CD14-positive monocyte (primary cell): ENCODE results near the gene GGT5. TPM values are rescaled to one million over a fixed set of nuclear protein-coding genes. Genes with fewer than 3 reads are reported as not detected.

ENCODE experiments used
- DNase-seq, 3 donors: peaks; one replicate each; pipeline ENCODE4 v3.0.0-alpha.2; 2011 to 2022
- H2AFZ ChIP-seq: 2 replicates; pipeline ENCODE4 v1.6.0; 2012; ENCODE audit warnings: mild to moderate bottlenecking, low read depth, low read length, inconsistent platforms; ENCODE audit not compliant: insufficient read depth, poor library complexity, severe bottlenecking
- H3K27ac ChIP-seq, 2 donors: 1 replicate in 1 of 2; 2 replicates in 1 of 2; pipeline ENCODE4 v1.5.1; 2012 to 2013; ENCODE audit warnings: low read length in 2 of 2, control low read depth in 1 of 2, inconsistent platforms in 1 of 2, low read depth in 1 of 2, mild to moderate bottlenecking in 1 of 2
- H3K27me3 ChIP-seq, 2 donors: one replicate each; pipeline versions ENCODE4 v1.6.0 to v1.6.1; 2011 to 2013; ENCODE audit warnings: low read length in 2 of 2; ENCODE audit not compliant: control insufficient read depth in 2 of 2, insufficient read depth in 2 of 2
- H3K36me3 ChIP-seq, 2 donors: replicated peaks in 1 of 2; 1 replicate in 1 of 2; 2 replicates in 1 of 2; pipeline versions ENCODE4 v1.5.1 to v1.6.1; 2012 to 2013; ENCODE audit warnings: low read length in 2 of 2, control low read depth in 1 of 2, inconsistent platforms in 1 of 2, mild to moderate bottlenecking in 1 of 2; ENCODE audit not compliant: insufficient read depth in 2 of 2, control insufficient read depth in 1 of 2
- H3K4me1 ChIP-seq, 2 donors: 1 replicate in 1 of 2; 2 replicates in 1 of 2; pipeline versions ENCODE4 v1.5.1 to v1.6.1; 2012 to 2013; ENCODE audit warnings: low read length in 2 of 2, control low read depth in 1 of 2, inconsistent platforms in 1 of 2, mild to moderate bottlenecking in 1 of 2, moderate library complexity in 1 of 2; ENCODE audit not compliant: insufficient read depth in 2 of 2, control insufficient read depth in 1 of 2
- H3K4me2 ChIP-seq: replicated peaks from 2 replicates; pipeline ENCODE3; 2012; ENCODE audit warnings: low read length, moderate library complexity, mild to moderate bottlenecking; ENCODE audit not compliant: poor library complexity, severe bottlenecking; ENCODE audit errors: extremely low read depth
- H3K4me3 ChIP-seq, 3 experiments: fragments of 200-600 bp in 1 of 3; sonication (generic) in 1 of 3; replicated peaks in 1 of 3; 1 replicate in 2 of 3; 2 replicates in 1 of 3; pipeline ENCODE4 v1.5.1; 2011 to 2013; ENCODE audit warnings: low read length in 3 of 3, mild to moderate bottlenecking in 3 of 3, control low read depth in 2 of 3, low read depth in 2 of 3, inconsistent platforms in 1 of 3, moderate library complexity in 1 of 3
- H3K79me2 ChIP-seq: 2 replicates; pipeline ENCODE4 v1.6.0; 2012; ENCODE audit warnings: mild to moderate bottlenecking, control low read depth, inconsistent platforms, low read length, moderate library complexity; ENCODE audit not compliant: insufficient read depth
- H3K9ac ChIP-seq: 2 replicates; pipeline ENCODE4 v1.6.0; 2017; ENCODE audit warnings: low read length, mild to moderate bottlenecking; ENCODE audit not compliant: insufficient read depth, poor library complexity, severe bottlenecking
- H3K9me3 ChIP-seq, 2 donors: replicated peaks in 1 of 2; 1 replicate in 1 of 2; 2 replicates in 1 of 2; pipeline versions ENCODE4 v1.5.1 to v1.6.1; 2012 to 2013; ENCODE audit warnings: low read length in 2 of 2, control low read depth in 1 of 2; ENCODE audit not compliant: control insufficient read depth in 1 of 2, insufficient read depth in 1 of 2
- H4K20me1 ChIP-seq: 2 replicates; pipeline ENCODE4 v1.6.0; 2012; ENCODE audit warnings: mild to moderate bottlenecking, low read length, control low read depth, moderate library complexity; ENCODE audit not compliant: insufficient read depth
- H3K27ac Mint-ChIP-seq, 7 donors: one replicate each; pipeline ENCODE4 v1.8.0; 2020; ENCODE audit warnings: mild to moderate bottlenecking in 7 of 7, mixed read lengths in 7 of 7, moderate library complexity in 6 of 7, inconsistent platforms in 2 of 7
- H3K27me3 Mint-ChIP-seq, 3 donors: one replicate each; pipeline ENCODE4 v1.8.0; 2021 to 2022; ENCODE audit warnings: low read depth in 3 of 3, mild to moderate bottlenecking in 3 of 3, mixed read lengths in 3 of 3, moderate library complexity in 3 of 3, inconsistent platforms in 1 of 3
- H3K36me3 Mint-ChIP-seq, 2 donors: one replicate each; pipeline ENCODE4 v1.8.0; 2020; ENCODE audit warnings: mixed read lengths in 2 of 2, inconsistent platforms in 1 of 2, mild to moderate bottlenecking in 1 of 2
- H3K4me1 Mint-ChIP-seq: one replicate; pipeline ENCODE4 v1.8.0; 2020; ENCODE audit warnings: mild to moderate bottlenecking, mixed read lengths
- H3K4me3 Mint-ChIP-seq, 2 donors: one replicate each; pipeline ENCODE4 v1.8.0; 2020; ENCODE audit warnings: mild to moderate bottlenecking in 2 of 2, mixed read lengths in 2 of 2, moderate library complexity in 1 of 2
- H3K9me3 Mint-ChIP-seq, 7 donors: one replicate each; pipeline ENCODE4 v1.8.0; 2020 to 2022; ENCODE audit warnings: mixed read lengths in 7 of 7, mild to moderate bottlenecking in 6 of 7, moderate library complexity in 6 of 7, inconsistent platforms in 2 of 7
- CTCF ChIP-seq: fragments of 200-600 bp; IDR thresholded peaks from one replicate; pipeline ENCODE4 v1.8.0; 2022; ENCODE audit warnings: antibody characterized with exemption, mild to moderate bottlenecking
- WGBS: methylation state at CpG from one replicate; pipeline ENCODE4 v1.1.5; 2013; ENCODE audit warnings: missing lambda C conversion rate; ENCODE audit not compliant: insufficient coverage; 5-methylcytosine and 5-hydroxymethylcytosine counted together
- intact Hi-C, 2 donors: fragments of 100-400 bp; cut with micrococcal nuclease; formaldehyde crosslinking; loops; one replicate each; pipeline versions ENCODE4 v1.15.0 to v1.15.1; 2023
- polyA plus RNA-seq, 3 donors: library from polyadenylated mRNA; depleted of rRNA in 1 of 3; unstranded in 2 of 3; stranded (reverse) in 1 of 3; fragments of 300-500 nt in 2 of 3; fragments of >200 nt in 1 of 3; fragmentation: Illumina TruSeq in 2 of 3; gene quantifications; 1 replicate in 2 of 3; 2 replicates in 1 of 3; pipeline ENCODE4 v1.2.3, GENCODE V29; 2012 to 2021

GGT5 gene
- polyA plus RNA-seq, 3 donors: 0.26 to 0.41 TPM; not detected in 1

DNA sequence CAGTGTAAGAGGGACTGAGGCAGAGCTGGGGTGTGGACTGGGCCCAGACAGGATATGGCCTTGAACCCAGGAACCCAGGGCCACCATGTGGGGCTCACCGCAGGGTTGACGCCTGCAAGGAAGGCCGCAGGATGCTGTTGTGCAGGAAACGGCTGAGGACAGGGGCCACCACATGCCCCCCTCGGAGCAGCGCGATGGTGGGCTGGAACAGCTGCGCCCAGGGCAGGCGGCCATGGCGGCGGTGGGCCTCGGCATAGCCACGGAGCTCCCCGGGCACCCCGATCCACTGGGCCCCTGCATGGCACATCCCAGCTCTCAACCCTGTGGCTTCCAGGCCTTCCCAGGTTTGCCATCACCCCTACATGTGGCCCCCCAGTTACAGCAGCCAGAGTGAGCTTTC, 12.2 kb downstream of the GGT5 start:
- Mint-ChIP-seq H3K4me1 (no peaks in the 10 kb centered on the region), H3K27ac (no peak overlapping the region), H3K9me3 (peaks cover 0 to 6% (median 0%) of the 10 kb centered on the region in 7 donors), H3K27me3 (peaks cover 0 to 1% (median 0%) of the 10 kb centered on the region in 3 donors), H3K36me3 (no peaks in the 10 kb centered on the region), H3K4me3 (no peak overlapping the region)
- Histone ChIP-seq H3K4me1 (no peaks in the 10 kb centered on the region), H3K4me3 (no peak overlapping the region), H3K36me3 (no peaks in the 10 kb centered on the region), H3K9me3 (no peaks in the 10 kb centered on the region), H3K9ac (no peak overlapping the region), H3K4me2 (no peak overlapping the region), H3K79me2 (no peaks in the 10 kb centered on the region), H3K27me3 (no peaks in the 10 kb centered on the region), H4K20me1 (no peaks in the 10 kb centered on the region), H3K27ac (no peak overlapping the region), H2AFZ (no peak overlapping the region)
- intact Hi-C loops: loop anchor here in 1 of 2 donors (5.0 kb wide), 1 partner anchor 45 kb away; no protein-coding TSS in a partner anchor
- no peak for DNase-seq
- WGBS: 95% methylated on average over 15 of the region's 15 CpGs
- TF ChIP-seq CTCF: no peak

- no peaks in the 10 kb centered on the region for H4K20me1 ChIP-seq
- Mint-ChIP-seq H3K27me3 (peaks cover 0 to 2% (median 1%) of the 10 kb centered on the region in 3 donors), H3K4me3 (no peak overlapping the region), H3K27ac (no peak overlapping the region), H3K36me3 (no peaks in the 10 kb centered on the region), H3K9me3 (peaks cover 0 to 7% (median 0%) of the 10 kb centered on the region in 7 donors), H3K4me1 (no peaks in the 10 kb centered on the region)
- H3K27ac ChIP-seq: no peak overlapping the region
- DNase-seq: no peak
- no peaks in the 10 kb centered on the region for H3K27me3 ChIP-seq
- H3K36me3 ChIP-seq: no peaks in the 10 kb centered on the region
- no peaks in the 10 kb centered on the region for H3K4me1 ChIP-seq
- no peak overlapping the region for H3K4me3 ChIP-seq
- no peak overlapping the region for H3K9ac ChIP-seq
- no peak overlapping the region for H3K4me2 ChIP-seq
- H3K9me3 ChIP-seq: no peaks in the 10 kb centered on the region
- no peak overlapping the region for H2AFZ ChIP-seq
- no peaks in the 10 kb centered on the region for H3K79me2 ChIP-seq
- no peak for TF ChIP-seq CTCF
- whole genome bisulfite sequencing: 95% methylated on average over 4 of the region's 6 CpGs
- intact Hi-C loops: loop anchor here in 1 of 2 donors (5.0 kb wide), 1 partner anchor 45 kb away; no protein-coding TSS in a partner anchor
Observed at GRCh38 chr22:24232124-24232523, 12.8 kb downstream of the GGT5 start.
